Measurements from ENCODE around the gene CDIP1.

The CDIP1 gene

GRCh38 chr16:4570688-4571321 is 32.2 kb upstream of the CDIP1 start:
- no peaks in the 10 kb centered on the region for H3F3A ChIP-seq (ENCODE audit: insufficient read depth, low read length)
- H2AFZ ChIP-seq (ENCODE audit: low read length), result no peak overlapping the region
- no peaks in the 10 kb centered on the region for H3K9me2 ChIP-seq (ENCODE audit: low read depth, low read length)
- no peaks in the 10 kb centered on the region for H3K79me2 ChIP-seq (ENCODE audit: insufficient read depth, low read length)
- TF ChIP-seq CTCF (IDR thresholded peaks at IDR 0.05; ENCODE audit: low read length), result no peak
- no peak for TF ChIP-seq EZH2 (IDR thresholded peaks at IDR 0.05; ENCODE audit: borderline replicate concordance, low read length)
- peaks cover 9% of the 10 kb centered on the region; the same call in 1 of the 2 replicates for H3K27me3 ChIP-seq (ENCODE audit: insufficient read depth, low read length)
- no peak overlapping the region for H3K4me2 ChIP-seq (ENCODE audit: low read length)
- no peaks in the 10 kb centered on the region for H3K9me3 ChIP-seq (ENCODE audit: low read length)
- no peaks in the 10 kb centered on the region for H4K20me1 ChIP-seq (ENCODE audit: insufficient read depth, low read length)
- no peak overlapping the region for H3K4me3 ChIP-seq (ENCODE audit: low read depth, low read length, poor library complexity, severe bottlenecking)
- H3K36me3 ChIP-seq (ENCODE audit: insufficient read depth, low read length), result no peaks in the 10 kb centered on the region
- H3K9ac ChIP-seq (ENCODE audit: low read length), result no peak overlapping the region
- H3K27ac ChIP-seq (ENCODE audit: low read depth, low read length, poor library complexity, severe bottlenecking), result no peak overlapping the region
- H3K4me1 ChIP-seq (ENCODE audit: insufficient read depth, low read length, severe bottlenecking), result peaks cover 5% of the 10 kb centered on the region

GRCh38 chr16:4570086-4570485 is 31.5 kb upstream of the CDIP1 start:
- peak overlapping the region; percentile 22; the same call in 1 of the 2 replicates for H3K4me2 ChIP-seq (ENCODE audit: low read length)
- H3K36me3 ChIP-seq (ENCODE audit: insufficient read depth, low read length), result no peaks in the 10 kb centered on the region
- H2AFZ ChIP-seq (ENCODE audit: low read length), result no peak overlapping the region
- H3K9ac ChIP-seq (ENCODE audit: low read length), result no peak overlapping the region
- H3F3A ChIP-seq (ENCODE audit: insufficient read depth, low read length), result no peaks in the 10 kb centered on the region
- TF ChIP-seq CTCF (IDR thresholded peaks at IDR 0.05; ENCODE audit: low read length) (no peak), EZH2 (IDR thresholded peaks at IDR 0.05; ENCODE audit: borderline replicate concordance, low read length) (no peak)
- no peaks in the 10 kb centered on the region for H3K79me2 ChIP-seq (ENCODE audit: insufficient read depth, low read length)
- peaks cover 9% of the 10 kb centered on the region; the same call in 1 of the 2 replicates for H3K27me3 ChIP-seq (ENCODE audit: insufficient read depth, low read length)
- no peak overlapping the region for H3K4me3 ChIP-seq (ENCODE audit: low read depth, low read length, poor library complexity, severe bottlenecking)
- peaks cover 5% of the 10 kb centered on the region for H3K4me1 ChIP-seq (ENCODE audit: insufficient read depth, low read length, severe bottlenecking)
- H3K9me2 ChIP-seq (ENCODE audit: low read depth, low read length), result no peaks in the 10 kb centered on the region
- H3K9me3 ChIP-seq (ENCODE audit: low read length), result no peaks in the 10 kb centered on the region
- H4K20me1 ChIP-seq (ENCODE audit: insufficient read depth, low read length), result no peaks in the 10 kb centered on the region
- no peak overlapping the region for H3K27ac ChIP-seq (ENCODE audit: low read depth, low read length, poor library complexity, severe bottlenecking)

- no peaks in the 10 kb centered on the region for H3F3A ChIP-seq (ENCODE audit: insufficient read depth, low read length)
- no peak overlapping the region for H2AFZ ChIP-seq (ENCODE audit: low read length)
- H3K4me3 ChIP-seq (ENCODE audit: low read depth, low read length, poor library complexity, severe bottlenecking), result no peak overlapping the region
- no peaks in the 10 kb centered on the region for H3K79me2 ChIP-seq (ENCODE audit: insufficient read depth, low read length)
- H3K9ac ChIP-seq (ENCODE audit: low read length), result no peak overlapping the region
- H3K9me2 ChIP-seq (ENCODE audit: low read depth, low read length), result no peaks in the 10 kb centered on the region
- no peak overlapping the region for H3K27ac ChIP-seq (ENCODE audit: low read depth, low read length, poor library complexity, severe bottlenecking)
- no peaks in the 10 kb centered on the region for H4K20me1 ChIP-seq (ENCODE audit: insufficient read depth, low read length)
- TF ChIP-seq CTCF (IDR thresholded peaks at IDR 0.05; ENCODE audit: low read length), result no peak
- no peak for TF ChIP-seq EZH2 (IDR thresholded peaks at IDR 0.05; ENCODE audit: borderline replicate concordance, low read length)
- H3K27me3 ChIP-seq (ENCODE audit: insufficient read depth, low read length), result no peaks in the 10 kb centered on the region
- no peaks in the 10 kb centered on the region for H3K9me3 ChIP-seq (ENCODE audit: low read length)
- no peak overlapping the region for H3K4me2 ChIP-seq (ENCODE audit: low read length)
- H3K4me1 ChIP-seq (ENCODE audit: insufficient read depth, low read length, severe bottlenecking), result peaks cover 5% of the 10 kb centered on the region
- H3K36me3 ChIP-seq (ENCODE audit: insufficient read depth, low read length), result no peaks in the 10 kb centered on the region
These were observed 27.6 kb upstream of the CDIP1 start for GRCh38 chr16:4566144-4566543.

Data from OCI-LY1 (cell line).